Sigmoid colon (tissue), 7 donors: ENCODE measurements around the gene EIF2B4. TPM values are rescaled to one million over a fixed set of nuclear protein-coding genes. Genes with fewer than 3 reads are reported as not detected.

Source experiments
- DNase-seq: peaks from one replicate; pipeline ENCODE4 v3.0.0-alpha.2; 2019
- H3K27ac ChIP-seq, 4 donors: fragments of 200-600 bp; sonication (generic); one replicate each; pipeline ENCODE4 v1.5.1; 2016 to 2019; ENCODE audit warnings: mild to moderate bottlenecking in 1 of 4
- H3K27me3 ChIP-seq, 3 donors: fragments of 200-600 bp; sonication (generic); one replicate each; pipeline ENCODE4 v1.5.1; 2019; ENCODE audit warnings: mild to moderate bottlenecking in 1 of 3
- H3K36me3 ChIP-seq, 4 donors: fragments of 200-600 bp; sonication (generic); one replicate each; pipeline ENCODE4 v1.5.1; 2016 to 2019
- H3K4me1 ChIP-seq, 4 donors: fragments of 200-600 bp; sonication (generic); one replicate each; pipeline ENCODE4 v1.5.1; 2017 to 2019
- H3K4me3 ChIP-seq, 4 donors: fragments of 200-600 bp; sonication (generic); one replicate each; pipeline ENCODE4 v1.5.1; 2017 to 2019; ENCODE audit warnings: mild to moderate bottlenecking in 2 of 4, moderate library complexity in 1 of 4
- H3K9me3 ChIP-seq, 4 donors: fragments of 200-600 bp in 3 of 4; sonication (generic) in 3 of 4; one replicate each; pipeline versions ENCODE4 v1.5.1 to v1.6.1; 2013 to 2019
- EP300 ChIP-seq, 4 donors: sonication (generic); formaldehyde crosslinking; IDR thresholded peaks; one replicate each; pipeline ENCODE4 v1.6.1; 2017; ENCODE audit warnings: antibody characterized with exemption in 4 of 4
- POLR2A ChIP-seq, 2 donors: fragments of 450-650 bp; IDR thresholded peaks; one replicate each; pipeline ENCODE4 v1.6.1; 2016; ENCODE audit warnings: antibody characterized with exemption in 2 of 2, mild to moderate bottlenecking in 2 of 2, moderate library complexity in 2 of 2
- POLR2AphosphoS5 ChIP-seq, 4 donors: sonication (generic); formaldehyde crosslinking; IDR thresholded peaks; one replicate each; pipeline ENCODE4 v1.6.1; 2017; ENCODE audit warnings: antibody characterized with exemption in 4 of 4
- WGBS, 2 donors: extraction: QIAGEN DNeasy Blood & Tissue Kit; methylation state at CpG; one replicate each; pipeline ENCODE4 v1.1.7; 2013; 5-methylcytosine and 5-hydroxymethylcytosine counted together
- intact Hi-C: fragments of 100-400 bp; cut with DNase I; formaldehyde crosslinking; loops from one replicate; pipeline ENCODE4 v1.15.1; 2023
- polyA plus RNA-seq, 3 donors: library from polyadenylated mRNA; stranded (reverse); fragments of 200-250 nt; gene quantifications; one replicate each; pipeline ENCODE4 v1.2.3, GENCODE V29; 2013
- total RNA-seq, 4 donors: library from RNA; depleted of rRNA; stranded (reverse); fragments of >200 nt; gene quantifications; one replicate each; pipeline ENCODE4 v1.1.0, GENCODE V29; 2016
- TF ChIP-seq, protein P1 (sequence below), 4 experiments: fragments of 450-650 bp in 3 of 4; fragments of 200-600 bp in 1 of 4; IDR thresholded peaks; one replicate each; pipeline ENCODE4 v1.5.1; 2016 to 2019; ENCODE audit warnings: antibody characterized with exemption in 4 of 4, mild to moderate bottlenecking in 3 of 4, moderate library complexity in 2 of 4
- donor health status: healthy with polysubstance abuse.
- donor health status: Bipolar disorder and iron deficiency.
- donor health status: healthy.

The EIF2B4 gene
- total and polyA plus RNA-seq, 7 donors = 26.4 to 64.2 (median 41.5) TPM

DNA sequence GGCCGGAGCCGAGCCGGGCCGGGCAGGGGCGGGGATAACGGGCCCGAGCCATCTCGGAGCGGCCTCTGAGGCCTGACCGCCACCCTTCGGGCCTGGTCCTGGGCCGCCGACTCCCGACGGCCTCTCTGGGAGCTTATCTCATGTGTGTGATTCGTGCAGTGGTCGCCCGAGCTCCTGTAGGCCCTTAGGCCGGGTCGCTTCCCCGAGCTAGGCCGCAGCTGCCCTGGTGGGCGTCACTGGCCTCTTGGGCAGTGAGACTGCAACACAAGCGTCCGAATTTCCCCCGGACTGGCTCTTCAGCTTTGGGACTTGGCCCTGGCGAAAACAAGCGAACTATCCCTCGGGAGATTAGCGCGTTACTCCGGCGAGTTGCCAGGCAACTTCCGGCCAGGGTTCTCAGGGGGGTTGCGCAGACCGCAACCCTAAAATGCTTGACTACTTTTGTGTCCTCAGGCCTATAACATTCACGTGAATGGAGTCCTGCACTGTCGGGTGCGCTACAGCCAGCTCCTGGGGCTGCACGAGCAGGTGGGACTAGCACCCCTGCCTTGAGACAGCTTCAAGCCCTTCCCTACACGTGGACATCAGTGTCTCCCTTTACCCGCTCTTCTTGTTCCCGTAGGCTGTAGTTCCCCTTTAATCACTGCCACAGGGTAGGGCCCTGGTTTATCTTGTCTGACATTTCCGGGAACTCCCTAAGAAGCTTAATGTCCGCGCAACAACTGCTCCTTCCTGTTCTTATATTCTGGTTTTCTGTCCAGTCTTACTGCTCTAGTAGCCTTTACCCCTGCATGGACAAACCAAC is 880 bp upstream of the EIF2B4 start:
- Histone ChIP-seq H3K4me1 (peaks cover 0 to 39% (median 33%) of the 10 kb centered on the region in 4 donors), H3K9me3 (no peaks in the 10 kb centered on the region), H3K27me3 (no peaks in the 10 kb centered on the region), H3K27ac (peak overlapping the region; percentile 87 to 99 (median 92)), H3K4me3 (peak overlapping the region; percentile 71 to 98 (median 92)), H3K36me3 (peaks cover 42 to 67% (median 55%) of the 10 kb centered on the region in 4 donors)
- 0% methylated on average over 46 of the region's 46 CpGs for WGBS, 2 donors
- DNase-seq = peak; percentile 77
- intact Hi-C loops = loop anchor here (1.0 to 2.0 kb wide), 4 partner anchors 9 to 58 kb away; partner anchors contain the start of genes MPV17, NRBP1 and ZNF513
- TF ChIP-seq, protein P1, sequence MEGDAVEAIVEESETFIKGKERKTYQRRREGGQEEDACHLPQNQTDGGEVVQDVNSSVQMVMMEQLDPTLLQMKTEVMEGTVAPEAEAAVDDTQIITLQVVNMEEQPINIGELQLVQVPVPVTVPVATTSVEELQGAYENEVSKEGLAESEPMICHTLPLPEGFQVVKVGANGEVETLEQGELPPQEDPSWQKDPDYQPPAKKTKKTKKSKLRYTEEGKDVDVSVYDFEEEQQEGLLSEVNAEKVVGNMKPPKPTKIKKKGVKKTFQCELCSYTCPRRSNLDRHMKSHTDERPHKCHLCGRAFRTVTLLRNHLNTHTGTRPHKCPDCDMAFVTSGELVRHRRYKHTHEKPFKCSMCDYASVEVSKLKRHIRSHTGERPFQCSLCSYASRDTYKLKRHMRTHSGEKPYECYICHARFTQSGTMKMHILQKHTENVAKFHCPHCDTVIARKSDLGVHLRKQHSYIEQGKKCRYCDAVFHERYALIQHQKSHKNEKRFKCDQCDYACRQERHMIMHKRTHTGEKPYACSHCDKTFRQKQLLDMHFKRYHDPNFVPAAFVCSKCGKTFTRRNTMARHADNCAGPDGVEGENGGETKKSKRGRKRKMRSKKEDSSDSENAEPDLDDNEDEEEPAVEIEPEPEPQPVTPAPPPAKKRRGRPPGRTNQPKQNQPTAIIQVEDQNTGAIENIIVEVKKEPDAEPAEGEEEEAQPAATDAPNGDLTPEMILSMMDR (IDR thresholded peaks at IDR 0.05) = no peak
- no peak for TF ChIP-seq POLR2A (IDR thresholded peaks at IDR 0.05)
- no peak for TF ChIP-seq EP300 (IDR thresholded peaks at IDR 0.05)
- TF ChIP-seq POLR2AphosphoS5 (IDR thresholded peaks at IDR 0.05) = no peak

DNA sequence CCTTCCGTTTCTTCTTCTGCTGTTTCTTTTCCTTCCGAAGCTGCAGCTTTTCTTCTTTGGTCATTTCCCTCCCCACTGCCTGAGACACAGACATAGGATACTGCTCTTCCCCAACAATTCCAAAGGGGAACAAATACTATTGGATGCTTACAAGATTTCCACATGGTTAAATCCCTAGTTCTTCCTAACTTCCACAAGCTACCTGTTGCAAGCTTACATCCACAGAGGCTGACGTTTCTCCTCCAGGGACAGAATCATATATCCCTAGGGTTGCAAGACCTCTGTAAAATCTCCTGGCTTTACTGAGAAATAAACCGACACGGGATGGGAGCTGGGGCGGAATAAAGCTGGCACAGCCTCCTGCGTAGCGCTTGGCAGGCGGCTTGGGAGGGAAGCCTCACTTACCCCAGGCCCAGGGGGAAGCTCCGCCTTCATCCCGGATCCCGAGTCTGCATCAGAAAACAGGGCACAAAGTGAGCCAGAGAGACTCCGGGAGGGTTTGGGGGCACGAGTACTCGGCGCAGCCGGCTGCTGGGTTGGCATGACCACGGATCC is 590 bp downstream of the EIF2B4 start:
- no peak for TF ChIP-seq POLR2AphosphoS5 (IDR thresholded peaks at IDR 0.05)
- TF ChIP-seq, protein P1 (IDR thresholded peaks at IDR 0.05) = no peak
- no peak for TF ChIP-seq POLR2A (IDR thresholded peaks at IDR 0.05)
- no peak for TF ChIP-seq EP300 (IDR thresholded peaks at IDR 0.05)
- H3K4me3 ChIP-seq = peak overlapping the region; percentile 71 to 95 (median 87)
- peak overlapping the region; percentile 92 to 99 (median 95) for H3K27ac ChIP-seq
- no peaks in the 10 kb centered on the region for H3K27me3 ChIP-seq
- peaks cover 37 to 67% (median 51%) of the 10 kb centered on the region in 4 donors for H3K36me3 ChIP-seq
- intact Hi-C loops = loop anchor here (1.0 to 2.0 kb wide), 4 partner anchors 11 to 59 kb away; partner anchors contain the start of genes MPV17, NRBP1 and ZNF513
- DNase-seq = peak; percentile 84
- peaks cover 0 to 39% (median 33%) of the 10 kb centered on the region in 4 donors for H3K4me1 ChIP-seq
- 1% methylated on average over 18 of the region's 18 CpGs for WGBS, 2 donors
- H3K9me3 ChIP-seq = no peaks in the 10 kb centered on the region

DNA sequence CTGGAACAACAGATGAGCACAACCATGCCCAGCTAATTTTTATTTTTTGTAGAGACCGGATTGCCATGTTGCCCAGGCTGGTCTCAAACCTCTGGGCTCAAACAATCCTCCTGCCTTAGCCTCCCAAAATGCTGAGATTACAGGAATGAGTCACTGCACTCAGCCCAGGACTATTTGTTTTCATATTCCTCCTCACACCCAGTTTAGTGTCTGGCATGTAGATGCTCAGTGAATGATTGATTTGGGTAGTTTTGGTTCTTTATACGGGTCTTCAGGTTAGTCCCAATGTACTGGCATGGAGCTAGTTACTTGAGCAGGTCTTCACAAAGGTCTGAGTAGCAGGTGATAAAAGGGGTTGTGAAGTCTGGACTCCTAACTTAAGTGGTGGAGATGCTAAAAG is 6.2 kb downstream of the EIF2B4 start:
- Histone ChIP-seq H3K4me3 (no peak overlapping the region), H3K4me1 (peaks cover 0 to 9% (median 6%) of the 10 kb centered on the region in 4 donors), H3K9me3 (no peaks in the 10 kb centered on the region), H3K27ac (no peak overlapping the region), H3K27me3 (no peaks in the 10 kb centered on the region), H3K36me3 (peaks cover 33 to 60% (median 46%) of the 10 kb centered on the region in 4 donors)
- intact Hi-C loops = no loop called here
- DNase-seq = no peak
- 70 to 85% methylated on average over 2 of the region's 2 CpGs for WGBS, 2 donors
- no peak for TF ChIP-seq EP300 (IDR thresholded peaks at IDR 0.05)
- TF ChIP-seq POLR2AphosphoS5 (IDR thresholded peaks at IDR 0.05) = no peak
- TF ChIP-seq, protein P1 (IDR thresholded peaks at IDR 0.05) = no peak
- TF ChIP-seq POLR2A (IDR thresholded peaks at IDR 0.05) = no peak

DNA sequence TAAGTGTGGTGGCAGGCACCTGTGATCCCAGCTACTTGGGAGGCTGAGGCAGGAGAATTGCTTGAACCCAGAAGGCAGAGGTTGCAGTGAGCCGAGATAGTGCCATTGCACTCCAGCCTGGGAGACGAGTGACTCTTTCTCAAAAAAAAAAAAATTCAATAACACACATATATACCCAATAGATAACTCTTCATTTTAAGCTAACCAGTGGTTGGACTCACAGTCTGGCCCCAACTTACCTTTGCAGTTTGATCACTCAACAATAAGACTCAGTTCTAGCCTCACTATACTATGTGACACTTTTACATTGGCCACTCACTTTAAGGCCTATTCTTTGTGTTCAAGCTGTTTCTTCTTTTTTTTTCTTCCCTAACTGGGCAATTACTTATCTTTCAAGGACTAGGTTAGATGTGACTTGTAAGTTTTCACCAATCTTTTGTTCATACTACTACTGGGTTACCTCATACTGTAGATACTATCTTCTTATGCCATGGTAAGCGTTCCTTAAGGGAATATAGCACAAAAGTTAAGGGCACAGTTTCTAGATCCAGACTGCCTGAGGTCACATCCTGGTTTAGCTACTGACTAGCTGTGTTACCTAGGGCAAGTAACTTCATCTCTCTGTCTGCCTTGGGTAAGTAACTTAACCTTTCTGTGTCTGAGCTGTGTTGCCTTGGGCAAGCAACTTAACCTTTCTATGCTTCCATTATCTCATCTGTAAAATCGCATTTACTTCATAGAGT is 7.3 kb downstream of the EIF2B4 start:
- no peak for DNase-seq
- Histone ChIP-seq H3K4me3 (no peak overlapping the region), H3K27me3 (no peaks in the 10 kb centered on the region), H3K9me3 (no peaks in the 10 kb centered on the region), H3K27ac (no peak overlapping the region), H3K36me3 (peaks cover 29 to 49% (median 40%) of the 10 kb centered on the region in 4 donors), H3K4me1 (peaks cover 0 to 7% (median 7%) of the 10 kb centered on the region in 4 donors)
- WGBS, 2 donors = 92 to 94% methylated on average over 4 of the region's 4 CpGs
- intact Hi-C loops = no loop called here
- TF ChIP-seq EP300 (IDR thresholded peaks at IDR 0.05) (no peak), POLR2A (IDR thresholded peaks at IDR 0.05) (no peak), POLR2AphosphoS5 (IDR thresholded peaks at IDR 0.05) (no peak)
- TF ChIP-seq, protein P1 (IDR thresholded peaks at IDR 0.05) = no peak
